ENCODE data around the gene POP7.

Gene POP7

DNA sequence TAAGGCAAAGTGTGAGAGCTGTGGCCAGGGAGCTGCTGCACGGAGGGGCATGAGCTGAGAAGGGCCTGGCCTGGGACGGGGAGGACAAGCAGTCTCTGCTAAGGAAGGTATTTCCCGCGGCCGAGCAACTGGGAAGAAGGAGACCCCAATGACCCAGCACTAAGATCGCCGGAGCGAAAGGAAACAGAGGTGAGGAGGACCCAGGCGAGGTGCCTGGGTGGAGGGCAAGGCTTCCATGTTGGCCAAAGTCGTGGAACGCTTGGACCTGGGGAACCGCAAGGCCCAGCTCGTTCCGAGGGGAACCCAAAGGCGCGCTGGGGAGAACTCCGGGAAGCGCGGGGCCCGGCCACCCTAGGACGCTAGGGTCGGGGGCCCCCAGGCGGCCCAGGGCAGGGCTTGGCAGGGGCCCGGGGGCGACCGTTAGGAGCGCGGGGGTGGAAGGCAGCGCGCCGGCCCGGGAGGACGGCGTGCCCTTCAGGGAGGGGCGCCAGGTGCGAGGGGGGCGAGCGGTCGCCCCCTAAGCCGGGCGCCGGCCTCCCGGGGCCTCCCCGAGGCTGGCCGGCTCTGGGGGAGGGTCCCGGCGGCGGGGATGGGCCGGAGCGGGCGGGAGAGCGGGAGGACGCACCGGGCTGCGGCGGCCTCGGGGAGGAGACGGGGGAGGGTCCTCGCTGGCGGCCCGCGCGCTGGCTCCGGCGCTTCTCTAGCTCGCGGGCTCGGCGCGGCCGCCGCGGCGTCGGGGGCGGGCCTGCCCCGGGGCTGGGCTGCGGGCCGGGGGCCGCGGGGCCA, 12.4 kb upstream of the POP7 start:
- no peaks in the 10 kb centered on the region for H3K9me2 ChIP-seq (replicated peaks; ENCODE audit: low read depth, low read length)

DNA sequence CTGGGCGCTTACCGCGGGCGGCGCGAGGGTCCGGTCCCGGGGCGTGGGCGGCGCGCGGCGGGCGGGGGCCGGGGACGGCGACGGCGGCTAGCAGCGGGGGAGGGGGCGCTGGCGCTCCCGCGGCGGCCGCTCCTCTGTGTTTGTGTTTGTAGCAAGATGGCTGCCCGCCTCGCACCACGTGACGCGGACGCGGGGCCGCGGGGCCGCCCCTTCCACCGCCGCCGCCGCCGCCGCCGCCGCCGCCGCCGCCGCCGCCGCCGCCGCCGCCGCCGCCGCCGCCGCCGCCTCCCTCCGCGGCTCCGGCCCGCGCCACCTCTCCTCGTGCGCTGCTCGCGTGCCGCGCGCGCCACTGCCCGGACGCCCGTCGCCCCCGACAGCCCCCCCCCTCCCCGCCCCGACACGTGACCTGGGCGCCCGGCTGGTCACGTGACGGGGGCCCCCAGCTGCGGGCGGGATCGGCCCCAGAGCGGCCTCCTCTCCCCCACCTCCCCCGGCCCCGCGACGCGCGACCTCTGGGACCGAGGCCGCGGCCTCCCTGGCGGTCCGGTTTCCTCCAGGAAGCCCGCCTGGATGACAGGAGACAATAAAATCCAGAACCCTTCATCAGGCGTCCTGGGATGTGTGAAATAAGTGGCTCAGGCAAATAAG, 11.7 kb upstream of the POP7 start, which contains the start of gene GIGYF1:
TSS of gene GIGYF1 (minus strand) at position 153 of the 648 bp plus-strand sequence. CDS start 6,012 bp downstream, outside the sequence.
- Histone ChIP-seq H3K4me1 (ENCODE audit: insufficient read depth, low read length, poor library complexity, severe bottlenecking) (peaks cover 32% of the 10 kb centered on the region), H4K20me1 (ENCODE audit: insufficient read depth, low read length, poor library complexity, severe bottlenecking) (peaks cover 43% of the 10 kb centered on the region), H3K36me3 (ENCODE audit: insufficient read depth, low read length) (no peaks in the 10 kb centered on the region), H3F3A (ENCODE audit: low read depth) (no peaks in the 10 kb centered on the region), H3K79me2 (ENCODE audit: insufficient read depth, low read length) (peaks cover 45% of the 10 kb centered on the region), H3K9me3 (ENCODE audit: insufficient read depth, low read depth, low read length) (no peaks in the 10 kb centered on the region), H3K4me3 (ENCODE audit: low read length, poor library complexity, severe bottlenecking) (peak within 1 kb of the TSS; percentile 86), H3K9me2 (replicated peaks; ENCODE audit: low read depth, low read length) (no peaks in the 10 kb centered on the region), H3K4me2 (ENCODE audit: low read depth, low read length, poor library complexity, severe bottlenecking) (peak within 1 kb of the TSS; percentile 92), H3K9ac (ENCODE audit: low read depth, low read length, poor library complexity, severe bottlenecking) (peak within 1 kb of the TSS; percentile 82), H2AFZ (ENCODE audit: low read length) (peak within 1 kb of the TSS; percentile 86), H3K27me3 (ENCODE audit: insufficient read depth, low read length, poor library complexity, severe bottlenecking) (no peaks in the 10 kb centered on the region)
- TF ChIP-seq CTCF (conservative IDR thresholded peaks at IDR 0.05; ENCODE audit: low read length) (no peak), EZH2phosphoT487 (IDR thresholded peaks at IDR 0.05; ENCODE audit: borderline replicate concordance) (no peak)

More for the DNA sequence above, 12.4 kb upstream of the POP7 start:
- Histone ChIP-seq H3K79me2 (ENCODE audit: insufficient read depth, low read length) (peaks cover 52% of the 10 kb centered on the region), H3K9ac (ENCODE audit: low read depth, low read length, poor library complexity, severe bottlenecking) (peak overlapping the region; percentile 82), H3K27me3 (ENCODE audit: insufficient read depth, low read length, poor library complexity, severe bottlenecking) (no peaks in the 10 kb centered on the region), H3F3A (ENCODE audit: low read depth) (no peaks in the 10 kb centered on the region), H3K36me3 (ENCODE audit: insufficient read depth, low read length) (peaks cover under 1% of the 10 kb centered on the region; the same call in 1 of the 2 replicates), H3K9me3 (ENCODE audit: insufficient read depth, low read depth, low read length) (no peaks in the 10 kb centered on the region), H4K20me1 (ENCODE audit: insufficient read depth, low read length, poor library complexity, severe bottlenecking) (peaks cover 50% of the 10 kb centered on the region), H2AFZ (ENCODE audit: low read length) (no peak overlapping the region), H3K4me1 (ENCODE audit: insufficient read depth, low read length, poor library complexity, severe bottlenecking) (peaks cover 32% of the 10 kb centered on the region), H3K4me2 (ENCODE audit: low read depth, low read length, poor library complexity, severe bottlenecking) (peak overlapping the region; percentile 92), H3K4me3 (ENCODE audit: low read length, poor library complexity, severe bottlenecking) (peak overlapping the region; percentile 86)
- TF ChIP-seq EZH2phosphoT487 (IDR thresholded peaks at IDR 0.05; ENCODE audit: borderline replicate concordance) (no peak), CTCF (conservative IDR thresholded peaks at IDR 0.05; ENCODE audit: low read length) (no peak)

DNA sequence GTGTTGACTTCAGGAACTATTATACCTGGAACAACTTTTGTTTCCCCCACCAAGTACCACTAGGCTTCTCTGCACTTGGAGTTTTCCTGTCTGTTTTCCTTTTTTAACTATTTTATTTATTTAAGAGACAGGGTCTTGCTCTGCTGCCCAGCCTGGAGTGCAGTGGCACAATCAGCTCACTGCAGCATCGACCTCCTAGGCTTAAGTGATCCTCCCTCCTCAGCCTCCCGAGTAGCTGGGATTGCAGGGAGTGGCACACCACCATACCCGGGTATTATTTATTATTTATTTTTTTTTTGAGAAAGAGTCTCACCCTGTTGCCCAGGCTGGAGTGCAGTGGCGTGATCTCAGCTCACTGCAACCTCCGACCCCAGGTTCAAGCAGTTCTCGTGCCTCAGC, 9.8 kb upstream of the POP7 start:
- Histone ChIP-seq H3K4me2 (ENCODE audit: low read depth, low read length, poor library complexity, severe bottlenecking) (no peak overlapping the region), H3K9ac (ENCODE audit: low read depth, low read length, poor library complexity, severe bottlenecking) (no peak overlapping the region)

More for the DNA sequence above, 9.8 kb upstream of the POP7 start:
- H3K79me2 ChIP-seq (ENCODE audit: insufficient read depth, low read length) = peaks cover 27% of the 10 kb centered on the region
- no peak overlapping the region for H3K4me3 ChIP-seq (ENCODE audit: low read length, poor library complexity, severe bottlenecking)
- peaks cover 25% of the 10 kb centered on the region for H4K20me1 ChIP-seq (ENCODE audit: insufficient read depth, low read length, poor library complexity, severe bottlenecking)
- H3K9me3 ChIP-seq (ENCODE audit: insufficient read depth, low read depth, low read length) = no peaks in the 10 kb centered on the region
- H3K36me3 ChIP-seq (ENCODE audit: insufficient read depth, low read length) = no peaks in the 10 kb centered on the region
- no peak for TF ChIP-seq EZH2phosphoT487 (IDR thresholded peaks at IDR 0.05; ENCODE audit: borderline replicate concordance)
- no peak for TF ChIP-seq CTCF (conservative IDR thresholded peaks at IDR 0.05; ENCODE audit: low read length)
- H2AFZ ChIP-seq (ENCODE audit: low read length) = no peak overlapping the region
- H3F3A ChIP-seq (ENCODE audit: low read depth) = no peaks in the 10 kb centered on the region
- no peaks in the 10 kb centered on the region for H3K27me3 ChIP-seq (ENCODE audit: insufficient read depth, low read length, poor library complexity, severe bottlenecking)
- H3K9me2 ChIP-seq (replicated peaks; ENCODE audit: low read depth, low read length) = no peaks in the 10 kb centered on the region
- peaks cover 18% of the 10 kb centered on the region for H3K4me1 ChIP-seq (ENCODE audit: insufficient read depth, low read length, poor library complexity, severe bottlenecking)

All from Loucy (cell line).